Transverse colon (tissue), 4 donors: ENCODE results near the gene CDKL2. TPM values are rescaled to one million over a fixed set of nuclear protein-coding genes. Genes with fewer than 3 reads are reported as not detected.

Experiments
- DNase-seq: peaks from one replicate; pipeline ENCODE4 v3.0.0-alpha.2; 2019
- H3K27ac ChIP-seq, 4 donors: fragments of 200-600 bp; sonication (generic); 2 replicates each; pipeline ENCODE4 v1.5.1; 2016 to 2018; ENCODE audit warnings: inconsistent platforms in 4 of 4
- H3K27me3 ChIP-seq: fragments of 200-600 bp; sonication (generic); 2 replicates; pipeline ENCODE4 v1.5.1; 2017; ENCODE audit warnings: inconsistent platforms
- H3K36me3 ChIP-seq, 4 donors: fragments of 200-600 bp; sonication (generic); 2 replicates each; pipeline ENCODE4 v1.5.1; 2017 to 2019; ENCODE audit warnings: inconsistent platforms in 4 of 4
- H3K4me1 ChIP-seq, 4 donors: fragments of 200-600 bp; sonication (generic); 2 replicates each; pipeline ENCODE4 v1.5.1; 2017 to 2020; ENCODE audit warnings: inconsistent platforms in 4 of 4
- H3K4me3 ChIP-seq, 4 donors: fragments of 200-600 bp; sonication (generic); 1 replicate in 1 of 4; 2 replicates in 3 of 4; pipeline versions ENCODE4 v1.5.1 to v1.6.1; 2017 to 2019; ENCODE audit warnings: inconsistent platforms in 4 of 4
- H3K9me3 ChIP-seq, 2 donors: fragments of 200-600 bp; sonication (generic); 2 replicates each; pipeline ENCODE4 v1.5.1; 2017 to 2019; ENCODE audit warnings: inconsistent platforms in 2 of 2
- CTCF ChIP-seq, 5 experiments: fragments of 200-600 bp in 3 of 5; fragments of 450-650 bp in 2 of 5; sonication (generic) in 3 of 5; IDR thresholded peaks; 1 replicate in 2 of 5; 2 replicates in 3 of 5; pipeline ENCODE4 v1.5.1; 2016 to 2017; ENCODE audit warnings: antibody characterized with exemption in 5 of 5, inconsistent platforms in 3 of 5, mild to moderate bottlenecking in 2 of 5, moderate library complexity in 1 of 5
- EP300 ChIP-seq: sonication (generic); formaldehyde crosslinking; IDR thresholded peaks from one replicate; pipeline ENCODE4 v1.6.1; 2017; ENCODE audit warnings: antibody characterized with exemption, low read depth
- POLR2A ChIP-seq: fragments of 450-650 bp; IDR thresholded peaks from one replicate; pipeline ENCODE4 v1.6.1; 2016; ENCODE audit warnings: antibody characterized with exemption, mild to moderate bottlenecking, moderate library complexity
- POLR2AphosphoS5 ChIP-seq, 3 donors: sonication (generic); formaldehyde crosslinking; IDR thresholded peaks; one replicate each; pipeline ENCODE4 v1.6.1; 2016; ENCODE audit warnings: antibody characterized with exemption in 3 of 3
- WGBS, 2 donors: methylation state at CpG; one replicate each; pipeline ENCODE4 v1.1.5; 2018; ENCODE audit warnings: low coverage in 1 of 2; 5-methylcytosine and 5-hydroxymethylcytosine counted together
- in situ Hi-C, 4 donors: fragments of 200-750 bp; cut with MboI; loops; one replicate each; pipeline versions ENCODE4 v1.15.0 to v1.15.1; 2017; ENCODE audit warnings: low sequenced_read_pairs in 3 of 4, low pct_ligation_motif_present in 1 of 4, low pct_unique_long_range_greater_than_20kb in 1 of 4
- intact Hi-C: fragments of 100-400 bp; cut with DNase I; formaldehyde crosslinking; loops from one replicate; pipeline ENCODE4 v1.15.1; 2023; ENCODE audit warnings: low total_unique reads
- total RNA-seq, 4 donors: library from RNA; depleted of rRNA; stranded (reverse); fragments of >200 nt; gene quantifications; one replicate each; pipeline ENCODE4 v1.1.0, GENCODE V29; 2016

CDKL2 gene
- total RNA-seq, 4 donors from 2014 or later = 0.79 to 7.6 (median 1.2) TPM; not detected in 1

GRCh38 chr4:75623026-75623425, 7.3 kb downstream of the CDKL2 start:
- in situ Hi-C loops (no loop called here), intact Hi-C loops (no loop called here)
- no peak for DNase-seq
- Histone ChIP-seq H3K9me3 (no peaks in the 10 kb centered on the region), H3K4me1 (no peaks in the 10 kb centered on the region), H3K27ac (no peak overlapping the region), H3K4me3 (no peak overlapping the region), H3K27me3 (no peaks in the 10 kb centered on the region), H3K36me3 (no peaks in the 10 kb centered on the region)
- TF ChIP-seq POLR2AphosphoS5 (IDR thresholded peaks at IDR 0.05) (no peak), CTCF (IDR thresholded peaks at IDR 0.05) (no peak), POLR2A (no peak), EP300 (no peak)
- WGBS, 2 donors = 88 to 91% methylated on average over 2 to 5 of the region's 5 CpGs

- H3K27ac ChIP-seq = no peak overlapping the region
- H3K27me3 ChIP-seq = no peaks in the 10 kb centered on the region
- no peaks in the 10 kb centered on the region for H3K36me3 ChIP-seq
- no peaks in the 10 kb centered on the region for H3K9me3 ChIP-seq
- no peak overlapping the region for H3K4me3 ChIP-seq
- no peaks in the 10 kb centered on the region for H3K4me1 ChIP-seq
- TF ChIP-seq POLR2AphosphoS5 (IDR thresholded peaks at IDR 0.05) (no peak), POLR2A (no peak), CTCF (IDR thresholded peaks at IDR 0.05) (no peak), EP300 (no peak)
- intact Hi-C loops (no loop called here), in situ Hi-C loops (no loop called here)
- no peak for DNase-seq
Observed at GRCh38 chr4:75621715-75622114, 8.6 kb downstream of the CDKL2 start.

- Histone ChIP-seq H3K4me3 (no peak overlapping the region), H3K27me3 (no peaks in the 10 kb centered on the region), H3K27ac (no peak overlapping the region), H3K36me3 (no peaks in the 10 kb centered on the region), H3K4me1 (no peaks in the 10 kb centered on the region), H3K9me3 (no peaks in the 10 kb centered on the region)
- WGBS, 2 donors = 88 to 100% methylated on average over 1 of the region's 1 CpG
- no peak for DNase-seq
- in situ Hi-C loops = no loop called here
- no peak for TF ChIP-seq CTCF (IDR thresholded peaks at IDR 0.05)
- TF ChIP-seq EP300 = no peak
- no peak for TF ChIP-seq POLR2A
- no peak for TF ChIP-seq POLR2AphosphoS5 (IDR thresholded peaks at IDR 0.05)
- intact Hi-C loops = no loop called here
Observed at GRCh38 chr4:75612306-75612705, 18.0 kb downstream of the CDKL2 start.

GRCh38 chr4:75605928-75606327, 24.4 kb downstream of the CDKL2 start:
- Histone ChIP-seq H3K4me3 (no peak overlapping the region), H3K4me1 (no peaks in the 10 kb centered on the region), H3K36me3 (no peaks in the 10 kb centered on the region), H3K9me3 (no peaks in the 10 kb centered on the region), H3K27ac (no peak overlapping the region), H3K27me3 (no peaks in the 10 kb centered on the region)
- 92 to 96% methylated on average over 4 of the region's 4 CpGs for WGBS, 2 donors
- DNase-seq = no peak
- intact Hi-C loops = no loop called here
- in situ Hi-C loops = no loop called here
- TF ChIP-seq CTCF (IDR thresholded peaks at IDR 0.05) = no peak
- TF ChIP-seq POLR2AphosphoS5 (IDR thresholded peaks at IDR 0.05) = no peak
- TF ChIP-seq EP300 = no peak
- no peak for TF ChIP-seq POLR2A
